MM.1S (cell line): ENCODE results near the gene LY86.

Source experiments
- CTCF ChIP-seq: fragments of 300-600 bp; sonication (generic); IDR thresholded peaks from 2 replicates; pipeline ENCODE4 v1.5.1; 2016; ENCODE audit warnings: antibody characterized with exemption, low read length, mixed read lengths
- EZH2 ChIP-seq: fragments of 300-600 bp; sonication (generic); optimal IDR thresholded peaks from 2 replicates; pipeline ENCODE3; 2017; ENCODE audit warnings: low read depth, mild to moderate bottlenecking, antibody characterized with exemption, low read length, mixed read lengths

GRCh38 chr6:6604566-6604965, 16.0 kb downstream of the LY86 start:
- TF ChIP-seq CTCF (no peak), EZH2 (no peak)
